ENCODE measurements around the gene SLC6A12. TPM values are rescaled to one million over a fixed set of nuclear protein-coding genes. Genes with fewer than 3 reads are reported as not detected.

SLC6A12 gene
- total RNA-seq, 1 experiment from 2014 or later, result not detected

DNA sequence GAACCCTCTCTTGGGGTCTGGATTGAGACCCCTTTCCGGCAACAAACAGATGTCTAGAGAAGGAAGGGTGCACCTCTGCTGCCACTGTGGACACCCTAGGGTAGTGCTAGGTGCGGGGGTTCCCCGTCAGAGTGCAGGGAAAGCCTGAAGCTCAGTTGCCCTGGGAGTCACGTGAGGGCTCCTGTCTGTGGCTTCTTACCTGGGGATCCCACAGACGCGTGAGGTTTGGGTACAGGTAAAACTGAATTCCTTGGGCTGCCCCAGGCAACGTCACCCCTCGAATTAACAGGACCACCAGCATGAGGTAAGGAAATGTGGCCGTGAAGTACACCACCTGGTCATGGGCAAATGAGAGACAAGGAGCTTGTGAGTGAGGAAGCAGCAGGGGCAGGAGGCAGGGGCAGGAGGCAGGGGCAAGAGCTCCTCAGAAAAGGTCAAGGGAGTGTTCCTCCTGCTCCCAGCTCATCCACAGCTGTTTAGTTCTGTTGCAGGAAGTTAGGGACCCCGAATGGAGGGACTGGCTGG lies 21.0 kb upstream of the SLC6A12 start:
- no peak for ATAC-seq
- intact Hi-C loops (cut with micrococcal nuclease), result no loop called here

DNA sequence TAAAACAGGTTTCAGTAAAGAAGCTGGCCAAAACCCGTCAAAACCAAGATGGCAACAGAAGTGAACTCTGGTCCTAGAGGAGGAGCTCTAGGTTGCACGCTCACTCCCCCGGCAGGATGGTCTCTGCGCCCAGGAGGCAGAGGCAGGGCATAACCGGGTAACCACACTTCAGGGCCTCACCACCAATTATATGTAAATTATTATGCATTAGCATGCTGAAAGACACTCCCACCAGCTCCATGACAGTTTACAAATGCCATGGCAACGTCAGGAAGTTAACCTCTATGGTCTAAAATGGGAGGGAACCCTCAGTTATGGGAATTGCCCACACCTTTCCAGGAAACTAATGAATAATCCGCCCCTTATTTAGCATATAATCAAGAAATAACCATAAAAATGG lies 20.1 kb upstream of the SLC6A12 start:
- no peaks in the 10 kb centered on the region for H3K79me2 ChIP-seq (ENCODE audit: low read length)
- peaks cover 40% of the 10 kb centered on the region for H3K27me3 ChIP-seq (ENCODE audit: low read length)

More for the DNA sequence above, 21.0 kb upstream of the SLC6A12 start:
- H3K4me1 ChIP-seq (ENCODE audit: insufficient read depth, low read length), result no peaks in the 10 kb centered on the region
- no peaks in the 10 kb centered on the region for H4K20me1 ChIP-seq (ENCODE audit: low read length)
- H3K9ac ChIP-seq (ENCODE audit: low read length), result no peak overlapping the region
- ChIA-PET CTCF (no interaction called here), POLR2A (ENCODE audit: unreplicated experiment) (no interaction called here)
- no TSS peak for BruUV-seq (replicated peaks)
- no peaks in the 10 kb centered on the region for H3K9me3 ChIP-seq (ENCODE audit: low read length)
- no peak for TF ChIP-seq EZH2 (IDR thresholded peaks at IDR 0.05; ENCODE audit: low read length, unreplicated experiment)
- TF ChIP-seq EZH2phosphoT487 (IDR thresholded peaks at IDR 0.05; ENCODE audit: borderline replicate concordance, low read length), result no peak
- TF ChIP-seq, protein P1, sequence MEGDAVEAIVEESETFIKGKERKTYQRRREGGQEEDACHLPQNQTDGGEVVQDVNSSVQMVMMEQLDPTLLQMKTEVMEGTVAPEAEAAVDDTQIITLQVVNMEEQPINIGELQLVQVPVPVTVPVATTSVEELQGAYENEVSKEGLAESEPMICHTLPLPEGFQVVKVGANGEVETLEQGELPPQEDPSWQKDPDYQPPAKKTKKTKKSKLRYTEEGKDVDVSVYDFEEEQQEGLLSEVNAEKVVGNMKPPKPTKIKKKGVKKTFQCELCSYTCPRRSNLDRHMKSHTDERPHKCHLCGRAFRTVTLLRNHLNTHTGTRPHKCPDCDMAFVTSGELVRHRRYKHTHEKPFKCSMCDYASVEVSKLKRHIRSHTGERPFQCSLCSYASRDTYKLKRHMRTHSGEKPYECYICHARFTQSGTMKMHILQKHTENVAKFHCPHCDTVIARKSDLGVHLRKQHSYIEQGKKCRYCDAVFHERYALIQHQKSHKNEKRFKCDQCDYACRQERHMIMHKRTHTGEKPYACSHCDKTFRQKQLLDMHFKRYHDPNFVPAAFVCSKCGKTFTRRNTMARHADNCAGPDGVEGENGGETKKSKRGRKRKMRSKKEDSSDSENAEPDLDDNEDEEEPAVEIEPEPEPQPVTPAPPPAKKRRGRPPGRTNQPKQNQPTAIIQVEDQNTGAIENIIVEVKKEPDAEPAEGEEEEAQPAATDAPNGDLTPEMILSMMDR (conservative IDR thresholded peaks at IDR 0.05; ENCODE audit: low read depth, low read length), result no peak
- H2AFZ ChIP-seq (ENCODE audit: low read length), result no peak overlapping the region
- no peak overlapping the region for H3K4me3 ChIP-seq (ENCODE audit: low read length)
- H3F3A ChIP-seq (ENCODE audit: low read length, unreplicated experiment), result no peaks in the 10 kb centered on the region
- H3K79me2 ChIP-seq (ENCODE audit: low read length), result no peaks in the 10 kb centered on the region
- no peak for DNase-seq
- H3K36me3 ChIP-seq (ENCODE audit: low read depth, low read length), result no peaks in the 10 kb centered on the region
- no peak overlapping the region for H3K4me2 ChIP-seq (ENCODE audit: low read length)
- peaks cover 31% of the 10 kb centered on the region for H3K27me3 ChIP-seq (ENCODE audit: low read length)
- no peaks in the 10 kb centered on the region for H3K9me2 ChIP-seq (replicated peaks; ENCODE audit: low read length)
- H3K27ac ChIP-seq (ENCODE audit: low read length), result no peak overlapping the region

DNA sequence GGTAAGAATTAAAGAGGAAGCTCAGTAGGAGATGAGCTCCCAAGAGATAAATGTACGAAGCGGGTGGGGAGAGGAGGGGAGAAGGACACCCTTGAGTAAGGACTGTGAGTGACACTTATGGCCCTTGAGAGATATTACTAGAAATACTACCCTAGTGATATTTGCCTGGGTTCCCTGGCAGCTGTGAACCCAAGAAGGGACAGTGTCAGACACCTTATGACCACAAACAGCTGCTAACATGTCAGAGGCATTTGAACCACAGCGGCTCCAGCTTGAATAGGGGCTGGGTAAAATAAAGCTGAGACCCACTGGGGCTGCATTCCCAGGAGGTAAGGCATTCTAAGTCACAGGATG lies 19.6 kb upstream of the SLC6A12 start:
- Histone ChIP-seq H4K20me1 (ENCODE audit: low read length) (no peaks in the 10 kb centered on the region), H3K4me3 (ENCODE audit: low read length) (no peak overlapping the region), H3K27ac (ENCODE audit: low read length) (no peak overlapping the region), H3K4me1 (ENCODE audit: insufficient read depth, low read length) (no peaks in the 10 kb centered on the region), H3K9me3 (ENCODE audit: low read length) (no peaks in the 10 kb centered on the region), H3K27me3 (ENCODE audit: low read length) (peaks cover 44% of the 10 kb centered on the region), H3K9me2 (replicated peaks; ENCODE audit: low read length) (no peaks in the 10 kb centered on the region), H2AFZ (ENCODE audit: low read length) (no peak overlapping the region), H3K79me2 (ENCODE audit: low read length) (no peaks in the 10 kb centered on the region), H3K36me3 (ENCODE audit: low read depth, low read length) (no peaks in the 10 kb centered on the region), H3K4me2 (ENCODE audit: low read length) (no peak overlapping the region), H3F3A (ENCODE audit: low read length, unreplicated experiment) (no peaks in the 10 kb centered on the region), H3K9ac (ENCODE audit: low read length) (no peak overlapping the region)
- ATAC-seq (no peak), DNase-seq (no peak)
- ChIA-PET POLR2A (ENCODE audit: unreplicated experiment) (no interaction called here), CTCF (no interaction called here)
- TF ChIP-seq EZH2phosphoT487 (IDR thresholded peaks at IDR 0.05; ENCODE audit: borderline replicate concordance, low read length) (no peak), EZH2 (IDR thresholded peaks at IDR 0.05; ENCODE audit: low read length, unreplicated experiment) (no peak)
- TF ChIP-seq, protein P1 (conservative IDR thresholded peaks at IDR 0.05; ENCODE audit: low read depth, low read length), result no peak
- intact Hi-C loops (cut with micrococcal nuclease), result no loop called here
- no TSS peak for BruUV-seq (replicated peaks)

More for the DNA sequence above, 20.1 kb upstream of the SLC6A12 start:
- Histone ChIP-seq H3K9me2 (replicated peaks; ENCODE audit: low read length) (no peaks in the 10 kb centered on the region), H3K9ac (ENCODE audit: low read length) (no peak overlapping the region), H3F3A (ENCODE audit: low read length, unreplicated experiment) (no peaks in the 10 kb centered on the region), H4K20me1 (ENCODE audit: low read length) (no peaks in the 10 kb centered on the region), H3K4me3 (ENCODE audit: low read length) (no peak overlapping the region), H2AFZ (ENCODE audit: low read length) (no peak overlapping the region), H3K9me3 (ENCODE audit: low read length) (no peaks in the 10 kb centered on the region), H3K4me1 (ENCODE audit: insufficient read depth, low read length) (no peaks in the 10 kb centered on the region), H3K27ac (ENCODE audit: low read length) (no peak overlapping the region), H3K4me2 (ENCODE audit: low read length) (no peak overlapping the region), H3K36me3 (ENCODE audit: low read depth, low read length) (no peaks in the 10 kb centered on the region)
- DNase-seq (no peak), ATAC-seq (no peak)
- POLR2A ChIA-PET (ENCODE audit: unreplicated experiment), result no interaction called here
- no TSS peak for BruUV-seq (replicated peaks)
- CTCF ChIA-PET, result no interaction called here
- intact Hi-C loops (cut with micrococcal nuclease), result no loop called here
- no peak for TF ChIP-seq EZH2phosphoT487 (IDR thresholded peaks at IDR 0.05; ENCODE audit: borderline replicate concordance, low read length)
- no peak for TF ChIP-seq EZH2 (IDR thresholded peaks at IDR 0.05; ENCODE audit: low read length, unreplicated experiment)
- TF ChIP-seq, protein P1 (conservative IDR thresholded peaks at IDR 0.05; ENCODE audit: low read depth, low read length), result no peak
